OCI-LY3 (cell line): Measurements from ENCODE around the gene EARS2.

Experiments
- CTCF ChIP-seq: fragments of 200-600, 300-600 bp; sonication (generic); IDR thresholded peaks from 2 replicates; pipeline ENCODE4 v1.5.1; 2014; ENCODE audit warnings: antibody characterized with exemption, low read length, low read depth
- EZH2phosphoT487 ChIP-seq: fragments of 200-600 bp; shearing (Covaris generic); IDR thresholded peaks from 2 replicates; pipeline ENCODE4 v1.6.1; 2018; ENCODE audit warnings: antibody characterized with exemption, mixed run types, low read depth

- TF ChIP-seq CTCF (no peak), EZH2phosphoT487 (no peak)
Measured at GRCh38 chr16:23584186-23585076, 27.3 kb upstream of the EARS2 start.
